ENCODE data around the gene CCDC61.

DNA sequence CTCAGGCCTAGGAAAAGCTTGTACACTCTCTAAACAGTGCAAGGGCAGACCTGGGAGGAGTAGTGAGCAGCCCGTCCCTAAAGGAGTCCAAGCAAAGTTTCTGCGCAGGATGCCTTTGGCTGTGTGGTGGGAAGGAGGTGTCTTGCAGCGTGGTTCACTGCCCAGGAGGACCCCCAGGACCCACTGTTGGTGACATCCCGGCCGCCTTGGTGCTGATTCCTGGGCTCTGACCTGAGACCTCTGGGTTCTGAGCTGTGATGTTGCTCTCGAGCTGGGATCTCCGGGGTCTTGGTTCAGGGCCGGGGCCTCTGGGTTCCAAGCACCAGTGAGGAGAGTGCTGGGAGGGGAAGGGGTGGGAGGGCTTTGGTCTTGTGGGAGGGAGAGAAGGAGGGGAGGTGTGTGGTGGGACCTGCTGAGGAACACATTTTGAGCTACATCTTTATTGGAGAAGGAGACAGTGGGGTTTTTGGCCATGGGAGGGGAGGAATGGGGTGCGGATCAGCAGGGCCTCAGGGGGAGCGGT is 23.5 kb downstream of the CCDC61 start:
- TF ChIP-seq POLR2A (IDR thresholded peaks at IDR 0.05; ENCODE audit: low read depth, low read length) (no peak), SPI1 (IDR thresholded peaks at IDR 0.05; ENCODE audit: low read depth, low read length) (no peak)

Data from GM12891 (cell line).